Heart right ventricle (tissue), 16 donors: ENCODE measurements around the gene SSTR3. TPM values are rescaled to one million over a fixed set of nuclear protein-coding genes. Genes with fewer than 3 reads are reported as not detected.

Source experiments
- ATAC-seq, 8 donors: fragments of 200-7000 bp; cut with Tn5 transposase; one replicate each; pipeline ENCODE4 v1.9.1; 2020; ENCODE audit warnings: mild to moderate bottlenecking in 8 of 8, moderate library complexity in 8 of 8, moderate number of reproducible peaks in 1 of 8
- DNase-seq, 2 donors: peaks; one replicate each; pipeline ENCODE4 v3.0.0-alpha.2; 2020
- H3K27ac ChIP-seq, 10 donors: fragments of 200-600 bp; sonication (generic) in 2 of 10; one replicate each; pipeline versions ENCODE4 v1.5.0 to v1.8.0; 2020 to 2022; ENCODE audit warnings: mild to moderate bottlenecking in 3 of 10
- H3K27me3 ChIP-seq, 7 donors: fragments of 200-600 bp; one replicate each; pipeline ENCODE4 v1.8.0; 2021 to 2022; ENCODE audit warnings: mild to moderate bottlenecking in 2 of 7
- H3K36me3 ChIP-seq, 9 donors: fragments of 200-600 bp; sonication (generic) in 1 of 9; one replicate each; pipeline versions ENCODE4 v1.5.0 to v1.8.0; 2020 to 2022; ENCODE audit warnings: mild to moderate bottlenecking in 2 of 9
- H3K4me1 ChIP-seq, 9 donors: fragments of 200-600 bp; sonication (generic) in 1 of 9; one replicate each; pipeline versions ENCODE4 v1.5.0 to v1.8.0; 2020 to 2022; ENCODE audit warnings: mild to moderate bottlenecking in 4 of 9
- H3K4me3 ChIP-seq, 10 donors: fragments of 200-600 bp; sonication (generic) in 2 of 10; one replicate each; pipeline versions ENCODE4 v1.5.0 to v1.8.0; 2020 to 2022; ENCODE audit warnings: mild to moderate bottlenecking in 7 of 10, moderate library complexity in 2 of 10
- H3K9me3 ChIP-seq, 11 donors: fragments of 200-600 bp in 10 of 11; sonication (generic) in 2 of 11; one replicate each; pipeline versions ENCODE4 v1.5.0 to v1.8.0; 2013 to 2022; ENCODE audit warnings: mild to moderate bottlenecking in 2 of 11, control low read depth in 1 of 11, moderate library complexity in 1 of 11
- WGBS, 2 donors: extraction: QIAGEN DNeasy Blood & Tissue Kit; methylation state at CpG; one replicate each; pipeline ENCODE4 v1.1.7; 2013; ENCODE audit warnings: inconsistent platforms in 1 of 2; 5-methylcytosine and 5-hydroxymethylcytosine counted together
- intact Hi-C, 10 donors: fragments of 100-400 bp; cut with DNase I; formaldehyde crosslinking; loops; one replicate each; pipeline versions ENCODE4 v1.11.1 to v1.14.2; 2022
- polyA plus RNA-seq, 2 donors: library from polyadenylated mRNA; stranded (reverse); fragments of 200-250 nt; gene quantifications; one replicate each; pipeline ENCODE4 v1.2.3, GENCODE V29; 2013
- total RNA-seq, 10 donors: library from RNA; stranded (reverse); fragmentation: NEBNext Ultra II Directional in 3 of 10; extraction: Animal tissue kit (Norgen Biotek cat#: 25700) in 3 of 10; gene quantifications; one replicate each; pipeline versions ENCODE4 v1.2.1 to v1.2.4, GENCODE V29; 2021 to 2023
- TF ChIP-seq, protein P1 (sequence below), 9 donors: fragments of 200-600 bp; sonication (generic) in 2 of 9; IDR thresholded peaks; one replicate each; pipeline versions ENCODE4 v1.5.0 to v1.8.0; 2021 to 2022; ENCODE audit warnings: antibody characterized with exemption in 9 of 9, mild to moderate bottlenecking in 5 of 9, moderate library complexity in 1 of 9
- donor health status: Arrhythmogenic right ventricular cardiomyopathy.
- donor health status: ischemic (EF 13 %, LVEDD 7.1; RV severe dilation, severe dysfunction).
- donor health status: healthy with polysubstance abuse.
- donor health status: DM: no; HTN: yes; CAD: no.
- donor health status: DM: no; HTN: no; CAD: no.
- donor health status: ischemic (EF 25% LVEDD 6.9; RV normal size, moderate dysfunction).
- donor health status: ischemic (EF 25% LVEDD 5.7; RV mildly dilated, moderate dysfunction).
- donor health status: healthy.
- donor health status: DM: yes; HTN: yes; CAD: no.
- donor health status: Ischemic cardiomyopathy.
- donor health status: ischemic (EF 35%, LVEDD 5.7; RV mildly dilated, moderate dysfunction).
- donor health status: nonischemic (EF 11% LVEDD 7.7; RV severe dilation, severe dysfunction).
- donor health status: DM: yes; HTN: yes; CAD: no.
- donor health status: PGD.
- donor health status: ischemic (EF 29% LVEDD 5.4; RV normal size, mild dysfunction).
- donor health status: nonischemic (EF 23%, LVEDD 6.1; RV moderate dilation, normal function).

Gene SSTR3
- total and polyA plus RNA-seq, 12 donors = not detected

DNA sequence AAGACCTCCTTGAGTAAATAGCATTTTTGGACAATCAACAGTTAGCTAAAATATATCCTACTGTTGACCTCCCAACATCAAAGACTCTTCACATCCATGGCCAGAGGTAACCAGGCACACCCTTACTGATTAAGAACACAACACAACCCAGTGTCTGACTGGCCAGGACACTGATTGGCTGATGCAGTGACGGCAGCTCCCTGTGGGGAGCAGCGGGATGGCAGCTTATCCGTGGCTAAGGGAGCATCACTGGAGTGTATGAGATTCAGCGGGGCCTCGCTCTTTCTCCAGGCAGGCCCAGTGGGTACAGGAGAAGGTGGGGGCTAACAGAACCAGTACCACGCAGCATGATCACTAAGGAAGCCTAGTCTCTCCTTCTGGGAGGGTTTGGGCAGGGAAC is 52.2 kb downstream of the SSTR3 start:
- peaks cover 0 to 7% (median 0%) of the 10 kb centered on the region in 11 donors for H3K9me3 ChIP-seq
- H3K4me3 ChIP-seq = no peak overlapping the region
- peaks cover 0 to 23% (median 0%) of the 10 kb centered on the region in 9 donors for H3K4me1 ChIP-seq
- peaks cover 0 to 30% (median 17%) of the 10 kb centered on the region in 7 donors for H3K27me3 ChIP-seq
- ATAC-seq (no peak), DNase-seq (no peak)
- 46 to 57% methylated on average over 6 of the region's 6 CpGs for WGBS, 2 donors
- intact Hi-C loops = loop anchor here in 1 of 10 donors (5.0 kb wide), 1 partner anchor 83 kb away; no protein-coding TSS in a partner anchor
- no peak overlapping the region for H3K27ac ChIP-seq
- TF ChIP-seq, protein P1, sequence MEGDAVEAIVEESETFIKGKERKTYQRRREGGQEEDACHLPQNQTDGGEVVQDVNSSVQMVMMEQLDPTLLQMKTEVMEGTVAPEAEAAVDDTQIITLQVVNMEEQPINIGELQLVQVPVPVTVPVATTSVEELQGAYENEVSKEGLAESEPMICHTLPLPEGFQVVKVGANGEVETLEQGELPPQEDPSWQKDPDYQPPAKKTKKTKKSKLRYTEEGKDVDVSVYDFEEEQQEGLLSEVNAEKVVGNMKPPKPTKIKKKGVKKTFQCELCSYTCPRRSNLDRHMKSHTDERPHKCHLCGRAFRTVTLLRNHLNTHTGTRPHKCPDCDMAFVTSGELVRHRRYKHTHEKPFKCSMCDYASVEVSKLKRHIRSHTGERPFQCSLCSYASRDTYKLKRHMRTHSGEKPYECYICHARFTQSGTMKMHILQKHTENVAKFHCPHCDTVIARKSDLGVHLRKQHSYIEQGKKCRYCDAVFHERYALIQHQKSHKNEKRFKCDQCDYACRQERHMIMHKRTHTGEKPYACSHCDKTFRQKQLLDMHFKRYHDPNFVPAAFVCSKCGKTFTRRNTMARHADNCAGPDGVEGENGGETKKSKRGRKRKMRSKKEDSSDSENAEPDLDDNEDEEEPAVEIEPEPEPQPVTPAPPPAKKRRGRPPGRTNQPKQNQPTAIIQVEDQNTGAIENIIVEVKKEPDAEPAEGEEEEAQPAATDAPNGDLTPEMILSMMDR (IDR thresholded peaks at IDR 0.05) = no peak
- no peaks in the 10 kb centered on the region for H3K36me3 ChIP-seq

DNA sequence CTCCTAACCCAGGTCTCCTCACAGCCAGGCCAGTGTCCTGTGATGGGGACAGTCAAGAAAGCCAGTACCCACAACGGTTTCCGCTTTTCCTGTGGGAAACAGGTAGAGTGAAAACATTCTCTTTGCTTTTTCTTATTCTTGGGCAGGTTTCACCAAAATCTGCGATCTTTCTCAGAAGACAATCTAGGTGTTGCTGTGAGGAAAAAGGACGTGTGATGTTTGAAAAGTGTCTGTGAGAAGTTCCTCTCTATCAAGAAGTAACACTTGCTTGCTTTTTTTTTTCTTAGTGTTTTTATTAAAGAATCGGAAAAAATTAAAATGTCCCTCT is 53.4 kb downstream of the SSTR3 start:
- intact Hi-C loops = no loop called here
- no peak overlapping the region for H3K27ac ChIP-seq
- no peak for ATAC-seq
- TF ChIP-seq, protein P1 (IDR thresholded peaks at IDR 0.05) = no peak
- 79 to 82% methylated on average over 5 of the region's 5 CpGs for WGBS, 2 donors
- no peak overlapping the region for H3K4me3 ChIP-seq
- peaks cover 0 to 23% (median 0%) of the 10 kb centered on the region in 9 donors for H3K4me1 ChIP-seq
- H3K27me3 ChIP-seq = peaks cover 0 to 30% (median 17%) of the 10 kb centered on the region in 7 donors
- no peaks in the 10 kb centered on the region for H3K36me3 ChIP-seq
- peaks cover 0 to 7% (median 0%) of the 10 kb centered on the region in 11 donors for H3K9me3 ChIP-seq
- DNase-seq = no peak

DNA sequence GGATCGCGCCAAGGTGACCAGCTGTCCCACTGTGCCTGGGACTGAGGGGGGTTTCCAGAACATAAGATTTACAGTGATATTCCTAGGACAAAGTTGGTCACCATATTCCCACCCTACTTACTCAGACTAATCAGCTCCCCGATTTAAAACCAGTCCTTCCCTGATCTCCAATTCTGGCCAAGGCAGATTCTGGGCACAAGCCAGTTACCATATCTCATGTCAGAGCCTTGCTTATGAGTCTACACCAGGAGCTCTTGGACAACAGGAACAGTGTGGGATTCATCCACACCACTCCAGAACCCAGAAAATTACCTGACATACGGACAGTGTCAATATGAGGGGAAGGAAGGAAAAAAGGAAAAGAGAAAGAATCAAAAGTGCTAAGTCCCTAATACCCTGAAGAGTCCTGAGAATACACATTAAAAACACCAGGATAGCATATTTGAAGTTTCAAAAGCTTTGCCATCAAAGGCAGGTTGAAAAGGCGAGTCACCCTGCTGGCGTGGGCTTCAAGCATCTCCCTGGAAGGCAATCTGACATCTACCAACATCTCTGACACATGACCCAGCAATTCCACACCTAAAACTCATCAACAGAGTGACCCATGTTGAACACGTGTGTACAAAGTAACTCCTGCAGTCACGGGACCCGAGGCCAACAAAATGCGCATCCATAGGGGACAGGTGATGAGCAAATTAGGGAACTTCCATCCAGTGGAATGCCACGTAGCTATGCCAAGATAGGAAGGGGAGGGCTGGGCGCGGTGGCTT is 54.6 kb downstream of the SSTR3 start:
- intact Hi-C loops = no loop called here
- WGBS, 2 donors = 80 to 82% methylated on average over 13 of the region's 13 CpGs

DNA sequence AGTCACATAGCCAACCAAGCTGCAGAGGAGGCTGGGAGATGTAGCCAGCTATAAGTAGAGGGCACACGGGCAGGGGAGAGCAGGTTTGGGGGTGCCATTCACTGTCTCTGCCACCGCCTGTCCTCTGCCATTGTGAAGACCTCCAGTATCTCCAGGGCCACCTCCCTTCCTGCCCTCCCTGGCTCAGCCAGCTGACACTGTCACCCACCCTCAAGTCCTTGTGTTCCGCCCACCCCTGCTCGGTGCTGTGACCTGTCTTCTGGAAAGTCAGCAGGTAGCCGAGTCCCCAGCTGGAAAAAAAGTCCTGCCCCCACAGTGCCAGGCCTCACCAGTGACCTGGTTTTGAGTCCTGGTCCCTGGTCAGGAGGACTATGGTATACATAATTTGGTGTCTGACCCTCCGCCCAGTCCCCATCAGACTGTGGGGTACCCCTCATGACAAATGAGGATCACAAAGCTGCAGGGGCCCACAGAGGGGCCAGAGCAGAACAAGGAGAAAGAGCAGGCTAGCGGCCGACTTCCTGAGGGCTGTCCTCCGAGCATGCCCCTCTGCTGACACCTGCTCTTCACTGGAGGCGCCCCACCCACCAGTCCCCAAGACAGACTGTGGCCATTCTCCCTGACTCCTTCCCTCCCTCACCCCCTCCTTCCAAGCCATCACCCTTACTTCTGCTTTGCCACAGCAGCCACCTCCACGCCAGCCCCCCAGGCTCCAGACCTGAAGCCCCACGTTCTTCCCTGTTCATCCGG is 55.4 kb downstream of the SSTR3 start:
- 71 to 77% methylated on average over 13 of the region's 13 CpGs for WGBS, 2 donors
- TF ChIP-seq, protein P1 (IDR thresholded peaks at IDR 0.05) = no peak
- no peak for ATAC-seq
- no peak overlapping the region for H3K27ac ChIP-seq
- intact Hi-C loops = no loop called here
- H3K4me3 ChIP-seq = no peak overlapping the region
- H3K27me3 ChIP-seq = peaks cover 0 to 30% (median 13%) of the 10 kb centered on the region in 7 donors
- no peaks in the 10 kb centered on the region for H3K36me3 ChIP-seq
- DNase-seq = no peak
- peaks cover 0 to 7% (median 0%) of the 10 kb centered on the region in 9 donors for H3K4me1 ChIP-seq
- peaks cover 0 to 12% (median under 1%) of the 10 kb centered on the region in 11 donors for H3K9me3 ChIP-seq

More for the DNA sequence above, 54.6 kb downstream of the SSTR3 start:
- Histone ChIP-seq H3K36me3 (no peaks in the 10 kb centered on the region), H3K4me1 (peaks cover 0 to 12% (median 0%) of the 10 kb centered on the region in 9 donors), H3K4me3 (no peak overlapping the region), H3K27ac (no peak overlapping the region), H3K9me3 (peaks cover 0 to 7% (median 0%) of the 10 kb centered on the region in 11 donors), H3K27me3 (peaks cover 0 to 30% (median 13%) of the 10 kb centered on the region in 7 donors)
- TF ChIP-seq, protein P1 (IDR thresholded peaks at IDR 0.05) = no peak
- no peak for ATAC-seq
- DNase-seq = no peak
